Measurements from ENCODE around the gene NRSN1.

DNA sequence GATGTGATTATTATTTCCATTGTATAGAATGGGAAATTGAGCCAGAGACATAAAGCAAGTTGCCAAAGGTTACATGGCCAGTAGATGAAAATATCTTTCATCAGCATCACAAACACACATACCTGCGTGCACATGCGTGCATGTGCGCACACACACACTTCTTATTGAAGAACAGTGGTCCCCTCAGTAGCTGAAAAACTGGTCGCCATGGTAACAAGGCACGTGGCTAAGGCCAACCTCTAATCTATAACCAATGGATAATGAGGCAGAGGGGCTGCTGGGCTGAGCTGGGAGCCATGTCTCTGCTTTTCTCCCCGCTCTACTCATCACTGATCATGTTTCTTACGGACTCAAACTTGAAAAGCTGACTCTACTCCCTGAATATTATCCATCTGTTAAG, 60.3 kb downstream of the NRSN1 start:
- TF ChIP-seq POLR2AphosphoS5 (IDR thresholded peaks at IDR 0.05) (no peak), POLR2A (IDR thresholded peaks at IDR 0.05) (no peak)
- TF ChIP-seq, protein P1, sequence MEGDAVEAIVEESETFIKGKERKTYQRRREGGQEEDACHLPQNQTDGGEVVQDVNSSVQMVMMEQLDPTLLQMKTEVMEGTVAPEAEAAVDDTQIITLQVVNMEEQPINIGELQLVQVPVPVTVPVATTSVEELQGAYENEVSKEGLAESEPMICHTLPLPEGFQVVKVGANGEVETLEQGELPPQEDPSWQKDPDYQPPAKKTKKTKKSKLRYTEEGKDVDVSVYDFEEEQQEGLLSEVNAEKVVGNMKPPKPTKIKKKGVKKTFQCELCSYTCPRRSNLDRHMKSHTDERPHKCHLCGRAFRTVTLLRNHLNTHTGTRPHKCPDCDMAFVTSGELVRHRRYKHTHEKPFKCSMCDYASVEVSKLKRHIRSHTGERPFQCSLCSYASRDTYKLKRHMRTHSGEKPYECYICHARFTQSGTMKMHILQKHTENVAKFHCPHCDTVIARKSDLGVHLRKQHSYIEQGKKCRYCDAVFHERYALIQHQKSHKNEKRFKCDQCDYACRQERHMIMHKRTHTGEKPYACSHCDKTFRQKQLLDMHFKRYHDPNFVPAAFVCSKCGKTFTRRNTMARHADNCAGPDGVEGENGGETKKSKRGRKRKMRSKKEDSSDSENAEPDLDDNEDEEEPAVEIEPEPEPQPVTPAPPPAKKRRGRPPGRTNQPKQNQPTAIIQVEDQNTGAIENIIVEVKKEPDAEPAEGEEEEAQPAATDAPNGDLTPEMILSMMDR (IDR thresholded peaks at IDR 0.05), result no peak
